A549 (cell line): ENCODE results near the gene CHADL.

Source experiments
- CHD2 ChIP-seq: fragments of 150-350 bp; IDR thresholded peaks from 2 replicates; pipeline ENCODE4 v1.6.1; 2014; ENCODE audit warnings: low read length; ENCODE audit not compliant: partially characterized antibody
- EP300 ChIP-seq, 2 experiments: fragments of >200 bp; sonication (Bioruptor Twin); formaldehyde crosslinking; IDR thresholded peaks; 2 replicates in 1 of 2; 3 replicates in 1 of 2; pipeline ENCODE4 v1.6.1; 2016 to 2017
- ESRRA ChIP-seq: fragments of 150-350 bp; IDR thresholded peaks from 2 replicates; pipeline ENCODE4 v1.6.1; 2014; ENCODE audit warnings: mild to moderate bottlenecking, low read length, borderline replicate concordance
- HEYL ChIP-seq: fragments of 250-450 bp; sonication (Bioruptor Pico); IDR thresholded peaks from 2 replicates; pipeline ENCODE4 v1.8.0; 2021; ENCODE audit warnings: mild to moderate bottlenecking, moderate library complexity
- RAD21 ChIP-seq, 2 experiments: fragments of >200 bp in 1 of 2; sonication (Bioruptor Twin) in 1 of 2; formaldehyde crosslinking in 1 of 2; IDR thresholded peaks in 1 of 2; conservative IDR thresholded peaks in 1 of 2; 2 replicates in 1 of 2; 3 replicates in 1 of 2; pipeline ENCODE4 v1.6.1; 2012 to 2018; ENCODE audit warnings: inconsistent platforms in 1 of 2
- RNF2 ChIP-seq: fragments of 200-600 bp; sonication (generic); IDR thresholded peaks from 2 replicates; pipeline ENCODE4 v1.6.1; 2016; ENCODE audit warnings: low read depth, mild to moderate bottlenecking, antibody characterized with exemption, moderate library complexity, borderline replicate concordance
- TF ChIP-seq, protein P1 (sequence below): fragments of >200 bp; sonication (Bioruptor Twin); formaldehyde crosslinking; IDR thresholded peaks from 3 replicates; pipeline ENCODE4 v1.5.1; 2016

DNA sequence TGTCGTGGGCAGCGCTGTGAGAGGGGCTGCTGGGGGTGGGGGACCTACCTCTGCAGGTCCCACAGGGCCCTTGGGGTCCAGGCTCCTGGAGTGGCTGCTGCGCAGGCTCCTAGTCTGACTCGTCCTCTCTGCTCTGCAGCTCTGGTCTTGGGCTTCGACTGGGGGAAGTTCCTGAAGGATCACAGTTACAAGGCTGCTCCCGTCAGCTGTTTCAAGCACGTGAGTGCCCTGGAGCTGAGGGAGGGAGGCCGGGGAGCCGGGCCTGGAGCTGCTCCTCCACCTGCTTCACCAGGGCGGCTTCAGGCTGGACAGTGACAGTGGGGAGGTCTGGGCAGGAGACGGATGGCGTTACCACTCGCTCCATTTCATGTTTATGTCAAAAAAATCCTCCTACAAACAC lies 23.7 kb downstream of the CHADL start:
- TF ChIP-seq EP300 (IDR thresholded peaks at IDR 0.05) (no peak), HEYL (CRISPR knock-in tag) (no peak), ESRRA (no peak), CHD2 (no peak), RAD21 (conservative IDR thresholded peaks at IDR 0.05 in 1 of 2, IDR thresholded peaks at IDR 0.05 in 1 of 2) (no peak), RNF2 (no peak)
- TF ChIP-seq, protein P1, sequence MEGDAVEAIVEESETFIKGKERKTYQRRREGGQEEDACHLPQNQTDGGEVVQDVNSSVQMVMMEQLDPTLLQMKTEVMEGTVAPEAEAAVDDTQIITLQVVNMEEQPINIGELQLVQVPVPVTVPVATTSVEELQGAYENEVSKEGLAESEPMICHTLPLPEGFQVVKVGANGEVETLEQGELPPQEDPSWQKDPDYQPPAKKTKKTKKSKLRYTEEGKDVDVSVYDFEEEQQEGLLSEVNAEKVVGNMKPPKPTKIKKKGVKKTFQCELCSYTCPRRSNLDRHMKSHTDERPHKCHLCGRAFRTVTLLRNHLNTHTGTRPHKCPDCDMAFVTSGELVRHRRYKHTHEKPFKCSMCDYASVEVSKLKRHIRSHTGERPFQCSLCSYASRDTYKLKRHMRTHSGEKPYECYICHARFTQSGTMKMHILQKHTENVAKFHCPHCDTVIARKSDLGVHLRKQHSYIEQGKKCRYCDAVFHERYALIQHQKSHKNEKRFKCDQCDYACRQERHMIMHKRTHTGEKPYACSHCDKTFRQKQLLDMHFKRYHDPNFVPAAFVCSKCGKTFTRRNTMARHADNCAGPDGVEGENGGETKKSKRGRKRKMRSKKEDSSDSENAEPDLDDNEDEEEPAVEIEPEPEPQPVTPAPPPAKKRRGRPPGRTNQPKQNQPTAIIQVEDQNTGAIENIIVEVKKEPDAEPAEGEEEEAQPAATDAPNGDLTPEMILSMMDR, result no peak
